Measurements from ENCODE around the gene MACROD1.

- TF ChIP-seq CTCF (IDR thresholded peaks at IDR 0.05; ENCODE audit: extremely low read depth in 1 of 2, insufficient read depth in 1 of 2, low read depth in 1 of 2, low read length in 2 of 2) (no peak), POLR2A (IDR thresholded peaks at IDR 0.05; ENCODE audit: low read depth, low read length) (no peak), EZH2 (IDR thresholded peaks at IDR 0.05; ENCODE audit: borderline replicate concordance, low read depth, low read length, severe bottlenecking) (no peak), POLR2AphosphoS5 (IDR thresholded peaks at IDR 0.05; ENCODE audit: insufficient read depth, low read depth, low read length) (no peak), JUN (IDR thresholded peaks at IDR 0.05; ENCODE audit: borderline replicate concordance, insufficient read depth, insufficient read length, low read depth) (no peak)
Observed at GRCh38 chr11:64163951-64164350, 2.0 kb downstream of the MACROD1 start.

All from endothelial cell of umbilical vein (primary cell).